Lower lobe of right lung (tissue), 2 donors: ENCODE results near the gene AIFM2. TPM values are rescaled to one million over a fixed set of nuclear protein-coding genes. Genes with fewer than 3 reads are reported as not detected.

ENCODE experiments used
- ATAC-seq, 2 donors: fragments of 200-7000 bp; cut with Tn5 transposase; one replicate each; pipeline ENCODE4 v1.9.1; 2020 to 2022; ENCODE audit warnings: mild to moderate bottlenecking in 2 of 2, moderate library complexity in 2 of 2
- DNase-seq: peaks from one replicate; pipeline ENCODE4 v3.0.0-alpha.2; 2020
- H3K27ac ChIP-seq: fragments of 200-600 bp; one replicate; pipeline ENCODE4 v1.8.0; 2022
- H3K27me3 ChIP-seq: fragments of 200-600 bp; one replicate; pipeline ENCODE4 v1.8.0; 2022; ENCODE audit warnings: low read depth
- H3K36me3 ChIP-seq: fragments of 200-600 bp; one replicate; pipeline ENCODE4 v1.8.0; 2022; ENCODE audit warnings: mild to moderate bottlenecking
- H3K4me1 ChIP-seq: fragments of 200-600 bp; one replicate; pipeline ENCODE4 v1.8.0; 2022
- H3K4me3 ChIP-seq: fragments of 200-600 bp; one replicate; pipeline ENCODE4 v1.8.0; 2022; ENCODE audit warnings: mild to moderate bottlenecking
- H3K9me3 ChIP-seq: fragments of 200-600 bp; one replicate; pipeline ENCODE4 v1.8.0; 2022
- CTCF ChIP-seq: fragments of 200-600 bp; IDR thresholded peaks from one replicate; pipeline ENCODE4 v1.8.0; 2022; ENCODE audit warnings: antibody characterized with exemption, mild to moderate bottlenecking
- intact Hi-C: fragments of 100-400 bp; cut with DNase I; formaldehyde crosslinking; loops from one replicate; pipeline ENCODE4 v1.11.0; 2022
- total RNA-seq: library from RNA; stranded (reverse); fragmentation: NEBNext Ultra II Directional; extraction: Animal tissue kit (Norgen Biotek cat#: 25700); gene quantifications from one replicate; pipeline ENCODE4 v1.2.1, GENCODE V29; 2021
- donor health status: DM: no; HTN: yes; CAD: no; lungs with severe emphysema.

The AIFM2 gene
- total RNA-seq, 1 donor from 2014 or later, result 9.7 TPM

- ATAC-seq (no peak), DNase-seq (no peak)
- H3K9me3 ChIP-seq, result no peaks in the 10 kb centered on the region
- H3K4me3 ChIP-seq, result no peak overlapping the region
- H3K27ac ChIP-seq, result no peak overlapping the region
- no peaks in the 10 kb centered on the region for H3K4me1 ChIP-seq
- no peak for TF ChIP-seq CTCF
- peaks cover 13% of the 10 kb centered on the region for H3K36me3 ChIP-seq
- H3K27me3 ChIP-seq, result no peaks in the 10 kb centered on the region
- intact Hi-C loops, result no loop called here
These were observed 36.5 kb downstream of the AIFM2 start for GRCh38 chr10:70096016-70096704.

- H3K4me1 ChIP-seq, result no peaks in the 10 kb centered on the region
- intact Hi-C loops, result no loop called here
- no peak overlapping the region for H3K27ac ChIP-seq
- H3K27me3 ChIP-seq, result no peaks in the 10 kb centered on the region
- TF ChIP-seq CTCF, result no peak
- DNase-seq (no peak), ATAC-seq (no peak)
- H3K4me3 ChIP-seq, result no peak overlapping the region
- H3K9me3 ChIP-seq, result no peaks in the 10 kb centered on the region
- H3K36me3 ChIP-seq, result peaks cover 13% of the 10 kb centered on the region
These were observed 38.4 kb downstream of the AIFM2 start for GRCh38 chr10:70094250-70094649.

- Histone ChIP-seq H3K27ac (no peak overlapping the region), H3K4me3 (no peak overlapping the region), H3K9me3 (no peaks in the 10 kb centered on the region), H3K4me1 (no peaks in the 10 kb centered on the region), H3K27me3 (no peaks in the 10 kb centered on the region), H3K36me3 (peaks cover 13% of the 10 kb centered on the region)
- intact Hi-C loops, result no loop called here
- TF ChIP-seq CTCF, result no peak
- DNase-seq, result no peak
- ATAC-seq, result no peak
These were observed 39.2 kb downstream of the AIFM2 start for GRCh38 chr10:70093335-70093944.

GRCh38 chr10:70092389-70092718 is 40.3 kb downstream of the AIFM2 start:
- DNase-seq (no peak), ATAC-seq (no peak)
- H3K9me3 ChIP-seq, result no peaks in the 10 kb centered on the region
- H3K4me1 ChIP-seq, result no peaks in the 10 kb centered on the region
- H3K27ac ChIP-seq, result no peak overlapping the region
- H3K27me3 ChIP-seq, result no peaks in the 10 kb centered on the region
- intact Hi-C loops, result no loop called here
- H3K4me3 ChIP-seq, result no peak overlapping the region
- peaks cover 13% of the 10 kb centered on the region for H3K36me3 ChIP-seq
- no peak for TF ChIP-seq CTCF

- ATAC-seq (no peak), DNase-seq (no peak)
- H3K27ac ChIP-seq, result no peak overlapping the region
- peaks cover 13% of the 10 kb centered on the region for H3K36me3 ChIP-seq
- H3K27me3 ChIP-seq, result no peaks in the 10 kb centered on the region
- no peak overlapping the region for H3K4me3 ChIP-seq
- H3K4me1 ChIP-seq, result no peaks in the 10 kb centered on the region
- no peaks in the 10 kb centered on the region for H3K9me3 ChIP-seq
- no peak for TF ChIP-seq CTCF
- intact Hi-C loops, result no loop called here
These were observed 41.7 kb downstream of the AIFM2 start for GRCh38 chr10:70090951-70091350.
